Esophagus muscularis mucosa (tissue), 4 donors: ENCODE data around the gene GALNT2. TPM values are rescaled to one million over a fixed set of nuclear protein-coding genes. Genes with fewer than 3 reads are reported as not detected.

ENCODE experiments used
- DNase-seq: peaks from one replicate; pipeline ENCODE4 v3.0.0-alpha.2; 2017; ENCODE audit errors: extremely low spot score
- H3K27ac ChIP-seq, 4 donors: fragments of 200-600 bp; sonication (generic); replicated peaks in 1 of 4; 1 replicate in 3 of 4; 2 replicates in 1 of 4; pipeline ENCODE4 v1.5.1; 2016 to 2019; ENCODE audit warnings: mild to moderate bottlenecking in 1 of 4
- H3K27me3 ChIP-seq, 4 donors: fragments of 200-600 bp; sonication (generic); one replicate each; pipeline versions ENCODE4 v1.5.1 to v1.6.0; 2016 to 2019
- H3K36me3 ChIP-seq, 4 donors: fragments of 200-600 bp; sonication (generic); one replicate each; pipeline ENCODE4 v1.5.1; 2016 to 2019
- H3K4me1 ChIP-seq, 4 donors: fragments of 200-600 bp; sonication (generic); one replicate each; pipeline ENCODE4 v1.5.1; 2016 to 2019
- H3K4me3 ChIP-seq, 4 donors: fragments of 200-600 bp; sonication (generic); 1 replicate in 2 of 4; 2 replicates in 2 of 4; pipeline ENCODE4 v1.5.1; 2016 to 2019; ENCODE audit warnings: mild to moderate bottlenecking in 4 of 4, moderate library complexity in 1 of 4
- H3K9me3 ChIP-seq, 4 donors: fragments of 200-600 bp; sonication (generic); 1 replicate in 3 of 4; 2 replicates in 1 of 4; pipeline ENCODE4 v1.5.1; 2016 to 2019
- EP300 ChIP-seq: sonication (generic); formaldehyde crosslinking; IDR thresholded peaks from one replicate; pipeline ENCODE4 v1.6.1; 2017; ENCODE audit warnings: antibody characterized with exemption
- POLR2A ChIP-seq: fragments of 450-650 bp; IDR thresholded peaks from one replicate; pipeline ENCODE4 v1.6.1; 2017; ENCODE audit warnings: antibody characterized with exemption, moderate library complexity, mild to moderate bottlenecking, low read depth
- POLR2AphosphoS5 ChIP-seq, 2 donors: sonication (generic); formaldehyde crosslinking; IDR thresholded peaks; one replicate each; pipeline ENCODE4 v1.6.1; 2017; ENCODE audit warnings: antibody characterized with exemption in 2 of 2
- WGBS: methylation state at CpG from one replicate; pipeline ENCODE4 v1.1.5; 2018; 5-methylcytosine and 5-hydroxymethylcytosine counted together
- intact Hi-C: fragments of 100-400 bp; cut with DNase I; formaldehyde crosslinking; loops from one replicate; pipeline ENCODE4 v1.15.1; 2023
- total RNA-seq, 4 donors: library from RNA; depleted of rRNA; stranded (reverse); fragments of >200 nt; gene quantifications; one replicate each; pipeline versions ENCODE4 v1.1.0 to v1.2.1, GENCODE V29; 2016
- TF ChIP-seq, protein P1 (sequence below), 3 experiments: fragments of 200-600 bp in 2 of 3; fragments of 450-650 bp in 1 of 3; sonication (generic) in 2 of 3; IDR thresholded peaks; one replicate each; pipeline ENCODE4 v1.5.1; 2017 to 2019; ENCODE audit warnings: antibody characterized with exemption in 3 of 3, mild to moderate bottlenecking in 2 of 3, moderate library complexity in 1 of 3

The GALNT2 gene
- total RNA-seq, 4 donors from 2014 or later: 89.6 to 145 (median 129) TPM

DNA sequence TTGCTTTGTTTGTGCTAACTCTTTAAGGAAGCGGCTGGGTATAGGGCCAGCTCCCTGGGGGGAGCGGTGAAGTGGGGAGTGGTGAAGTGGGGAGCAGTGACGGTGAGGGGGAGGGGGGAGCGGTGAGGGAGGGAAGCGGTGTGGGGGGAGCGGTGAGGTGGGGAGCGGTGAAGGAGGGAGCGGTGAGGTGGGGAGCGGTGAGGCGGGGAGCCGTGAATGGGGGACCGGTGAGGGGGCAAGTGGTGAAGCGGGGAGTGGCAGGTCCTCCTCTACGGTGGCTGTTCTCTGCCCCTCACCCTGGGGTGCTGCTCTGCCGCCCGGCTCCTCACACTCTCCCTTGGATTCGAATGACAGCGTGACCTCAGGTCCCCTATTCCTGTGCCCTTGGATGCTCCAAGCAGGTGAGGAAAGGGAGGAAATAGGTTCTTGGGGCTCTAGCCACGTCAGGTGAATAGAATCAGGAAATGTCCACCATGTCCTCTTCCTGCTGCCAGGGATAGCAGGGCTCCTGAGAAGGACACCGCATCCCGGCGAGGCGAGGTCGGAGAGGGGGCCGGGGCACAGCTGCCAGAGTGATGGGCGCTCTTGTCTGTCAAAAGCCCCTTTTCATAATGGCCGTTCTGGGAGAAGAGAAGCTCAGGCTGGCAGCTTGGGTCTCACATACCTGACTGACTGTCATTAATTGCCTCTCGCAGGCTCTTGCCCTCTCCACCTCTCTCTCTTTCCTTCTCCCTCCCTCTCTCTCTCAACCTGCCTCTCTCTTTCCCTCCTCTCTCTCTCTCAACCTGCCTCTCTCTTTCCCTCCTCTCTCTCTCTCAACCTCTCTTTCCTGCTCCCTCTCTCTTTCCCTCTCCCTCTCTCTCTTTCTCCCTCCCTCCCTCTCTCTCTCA is 224.9 kb downstream of the GALNT2 start:
- H3K9me3 ChIP-seq: no peaks in the 10 kb centered on the region
- WGBS: 70% methylated on average over 28 of the region's 28 CpGs

DNA sequence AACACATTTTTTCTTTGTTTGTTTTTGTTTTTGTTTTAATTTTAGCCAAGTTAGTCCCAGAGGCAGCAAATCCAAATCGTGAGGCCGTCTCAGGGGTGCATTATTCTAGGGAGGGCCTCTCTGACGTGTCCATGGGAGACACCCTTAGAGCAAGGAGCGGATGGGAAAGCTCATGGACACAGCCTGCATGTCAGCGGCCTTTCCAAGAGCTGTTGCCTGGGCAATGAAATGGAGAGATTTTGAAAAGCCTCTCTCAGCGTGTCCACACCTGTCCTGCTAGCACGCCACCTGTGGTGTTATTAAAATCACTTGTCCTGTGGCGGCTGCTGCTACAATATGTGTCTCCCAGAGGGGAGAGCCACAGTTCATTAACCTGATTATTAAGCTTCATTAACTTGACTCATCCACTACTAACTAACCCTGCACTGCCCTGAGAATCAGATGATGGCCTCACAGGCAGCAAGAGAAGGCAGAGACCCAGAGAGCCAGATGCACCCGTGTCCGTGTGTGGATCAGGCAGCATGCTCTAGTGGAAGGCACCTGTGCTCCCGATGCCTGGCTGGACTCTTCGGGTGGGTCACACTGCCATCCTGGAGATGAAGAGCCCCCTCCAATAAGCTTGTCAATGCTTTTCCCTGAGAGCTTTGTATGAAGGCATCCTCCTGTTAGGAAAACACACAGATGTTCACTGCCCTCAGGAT is 225.8 kb downstream of the GALNT2 start:
- Histone ChIP-seq H3K27me3 (peaks cover 0 to 23% (median 0%) of the 10 kb centered on the region in 4 donors), H3K27ac (no peak overlapping the region), H3K9me3 (no peaks in the 10 kb centered on the region), H3K4me3 (no peak overlapping the region), H3K4me1 (no peaks in the 10 kb centered on the region), H3K36me3 (no peaks in the 10 kb centered on the region)
- WGBS: 59% methylated on average over 12 of the region's 12 CpGs
- no peak for TF ChIP-seq POLR2A
- TF ChIP-seq, protein P1, sequence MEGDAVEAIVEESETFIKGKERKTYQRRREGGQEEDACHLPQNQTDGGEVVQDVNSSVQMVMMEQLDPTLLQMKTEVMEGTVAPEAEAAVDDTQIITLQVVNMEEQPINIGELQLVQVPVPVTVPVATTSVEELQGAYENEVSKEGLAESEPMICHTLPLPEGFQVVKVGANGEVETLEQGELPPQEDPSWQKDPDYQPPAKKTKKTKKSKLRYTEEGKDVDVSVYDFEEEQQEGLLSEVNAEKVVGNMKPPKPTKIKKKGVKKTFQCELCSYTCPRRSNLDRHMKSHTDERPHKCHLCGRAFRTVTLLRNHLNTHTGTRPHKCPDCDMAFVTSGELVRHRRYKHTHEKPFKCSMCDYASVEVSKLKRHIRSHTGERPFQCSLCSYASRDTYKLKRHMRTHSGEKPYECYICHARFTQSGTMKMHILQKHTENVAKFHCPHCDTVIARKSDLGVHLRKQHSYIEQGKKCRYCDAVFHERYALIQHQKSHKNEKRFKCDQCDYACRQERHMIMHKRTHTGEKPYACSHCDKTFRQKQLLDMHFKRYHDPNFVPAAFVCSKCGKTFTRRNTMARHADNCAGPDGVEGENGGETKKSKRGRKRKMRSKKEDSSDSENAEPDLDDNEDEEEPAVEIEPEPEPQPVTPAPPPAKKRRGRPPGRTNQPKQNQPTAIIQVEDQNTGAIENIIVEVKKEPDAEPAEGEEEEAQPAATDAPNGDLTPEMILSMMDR (IDR thresholded peaks at IDR 0.05): no peak
- TF ChIP-seq EP300: no peak
- TF ChIP-seq POLR2AphosphoS5 (IDR thresholded peaks at IDR 0.05): no peak
- intact Hi-C loops: no loop called here
- DNase-seq: no peak

More for the DNA sequence above, 224.9 kb downstream of the GALNT2 start:
- no peaks in the 10 kb centered on the region for H3K4me1 ChIP-seq
- H3K27me3 ChIP-seq: peaks cover 0 to 27% (median 0%) of the 10 kb centered on the region in 4 donors
- no peak overlapping the region for H3K4me3 ChIP-seq
- intact Hi-C loops: no loop called here
- no peak overlapping the region for H3K27ac ChIP-seq
- DNase-seq: no peak
- no peak for TF ChIP-seq EP300
- no peak for TF ChIP-seq POLR2AphosphoS5 (IDR thresholded peaks at IDR 0.05)
- no peak for TF ChIP-seq POLR2A
- TF ChIP-seq, protein P1 (IDR thresholded peaks at IDR 0.05): no peak
- no peaks in the 10 kb centered on the region for H3K36me3 ChIP-seq

DNA sequence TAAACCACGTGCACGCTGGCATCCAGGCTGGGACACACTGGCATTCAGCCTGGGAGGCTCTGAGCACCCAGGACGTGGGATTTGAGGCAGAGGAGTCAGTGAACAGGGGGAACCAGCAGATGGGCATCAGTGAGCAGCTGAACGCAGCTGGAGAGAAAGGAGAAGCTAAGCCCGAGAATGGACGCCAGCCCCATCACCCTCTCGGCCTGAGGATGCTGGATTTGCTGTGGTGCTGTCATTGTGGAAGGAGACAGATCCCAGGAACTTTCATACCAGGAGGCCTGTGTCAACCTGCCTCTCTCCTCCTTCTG is 226.3 kb downstream of the GALNT2 start:
- no peaks in the 10 kb centered on the region for H3K36me3 ChIP-seq
- H3K27ac ChIP-seq: no peak overlapping the region
- no peaks in the 10 kb centered on the region for H3K4me1 ChIP-seq
- no peak for DNase-seq
- 64% methylated on average over 4 of the region's 7 CpGs for WGBS
- intact Hi-C loops: no loop called here
- TF ChIP-seq POLR2A: no peak
- no peak for TF ChIP-seq POLR2AphosphoS5 (IDR thresholded peaks at IDR 0.05)
- TF ChIP-seq, protein P1 (IDR thresholded peaks at IDR 0.05): no peak
- TF ChIP-seq EP300: no peak
- no peaks in the 10 kb centered on the region for H3K9me3 ChIP-seq
- no peak overlapping the region for H3K4me3 ChIP-seq
- H3K27me3 ChIP-seq: peaks cover 0 to 18% (median 0%) of the 10 kb centered on the region in 4 donors

DNA sequence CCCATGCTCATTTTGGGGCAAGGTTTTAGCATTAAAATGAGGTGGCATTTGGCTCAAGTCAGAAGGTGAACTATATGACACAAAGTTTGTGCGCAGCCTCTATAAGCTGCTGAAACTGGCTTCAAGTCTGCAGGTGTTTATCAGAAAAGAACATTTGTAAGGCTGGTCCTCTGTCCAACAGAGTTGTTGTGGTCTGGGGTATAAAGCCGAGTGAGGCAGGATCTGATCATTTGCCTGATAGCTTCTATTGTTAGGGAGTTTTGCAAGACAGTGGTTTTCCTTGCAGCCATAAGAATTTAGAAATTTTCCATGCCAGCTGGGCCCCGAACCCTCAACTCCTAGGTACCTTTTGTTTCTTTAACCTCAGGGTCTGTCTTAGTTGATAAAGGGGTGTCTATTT is 228.3 kb downstream of the GALNT2 start:
- no peaks in the 10 kb centered on the region for H3K4me1 ChIP-seq
- TF ChIP-seq POLR2A (no peak), POLR2AphosphoS5 (IDR thresholded peaks at IDR 0.05) (no peak), EP300 (no peak)
- TF ChIP-seq, protein P1 (IDR thresholded peaks at IDR 0.05): no peak
- H3K27ac ChIP-seq: no peak overlapping the region
- DNase-seq: no peak
- peaks cover 0 to 6% (median 0%) of the 10 kb centered on the region in 4 donors for H3K27me3 ChIP-seq
- no peak overlapping the region for H3K4me3 ChIP-seq
- 86% methylated on average over 3 of the region's 3 CpGs for WGBS
- H3K36me3 ChIP-seq: no peaks in the 10 kb centered on the region
- no peaks in the 10 kb centered on the region for H3K9me3 ChIP-seq
- intact Hi-C loops: no loop called here
